Panc1 (cell line): ENCODE measurements around the gene METTL2B.

Experiments used
- POLR2AphosphoS5 ChIP-seq: IDR thresholded peaks from 2 replicates; pipeline ENCODE4 v1.6.1; 2012; ENCODE audit warnings: mild to moderate bottlenecking, low read depth, low read length, moderate library complexity
- TF ChIP-seq, protein P1 (sequence below): fragments of 450-650 bp; IDR thresholded peaks from 2 replicates; pipeline ENCODE4 v1.5.1; 2017; ENCODE audit warnings: mild to moderate bottlenecking

DNA sequence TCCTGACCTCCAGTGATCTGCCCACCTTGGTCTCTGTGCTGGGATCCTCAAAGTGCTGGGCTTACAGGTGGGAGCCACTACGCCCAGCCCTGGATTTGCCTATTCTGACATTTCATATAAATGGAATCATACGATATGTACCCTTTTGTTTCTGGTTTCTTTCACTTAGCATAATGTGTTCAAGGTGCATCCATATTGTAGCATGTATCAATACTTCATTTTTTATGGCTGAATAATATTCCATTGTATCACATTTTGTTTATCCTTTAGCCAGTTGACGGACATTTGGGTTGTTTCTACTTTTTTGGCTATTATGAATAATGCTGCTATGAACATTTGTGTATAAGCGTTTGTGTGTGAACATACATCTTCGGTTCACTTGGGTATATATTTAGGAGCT is 25.6 kb upstream of the METTL2B start:
- TF ChIP-seq, protein P1, sequence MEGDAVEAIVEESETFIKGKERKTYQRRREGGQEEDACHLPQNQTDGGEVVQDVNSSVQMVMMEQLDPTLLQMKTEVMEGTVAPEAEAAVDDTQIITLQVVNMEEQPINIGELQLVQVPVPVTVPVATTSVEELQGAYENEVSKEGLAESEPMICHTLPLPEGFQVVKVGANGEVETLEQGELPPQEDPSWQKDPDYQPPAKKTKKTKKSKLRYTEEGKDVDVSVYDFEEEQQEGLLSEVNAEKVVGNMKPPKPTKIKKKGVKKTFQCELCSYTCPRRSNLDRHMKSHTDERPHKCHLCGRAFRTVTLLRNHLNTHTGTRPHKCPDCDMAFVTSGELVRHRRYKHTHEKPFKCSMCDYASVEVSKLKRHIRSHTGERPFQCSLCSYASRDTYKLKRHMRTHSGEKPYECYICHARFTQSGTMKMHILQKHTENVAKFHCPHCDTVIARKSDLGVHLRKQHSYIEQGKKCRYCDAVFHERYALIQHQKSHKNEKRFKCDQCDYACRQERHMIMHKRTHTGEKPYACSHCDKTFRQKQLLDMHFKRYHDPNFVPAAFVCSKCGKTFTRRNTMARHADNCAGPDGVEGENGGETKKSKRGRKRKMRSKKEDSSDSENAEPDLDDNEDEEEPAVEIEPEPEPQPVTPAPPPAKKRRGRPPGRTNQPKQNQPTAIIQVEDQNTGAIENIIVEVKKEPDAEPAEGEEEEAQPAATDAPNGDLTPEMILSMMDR = no peak
- TF ChIP-seq POLR2AphosphoS5 = no peak
